HG02973 (cell line): ENCODE results near the gene APOC1.

Experiments used
- ATAC-seq: cut with Tn5 transposase; IDR thresholded peaks from one replicate; pipeline ENCODE4 v1.9.1; 2021; ENCODE audit warnings: moderate library complexity; ENCODE audit not compliant: unreplicated experiment

Gene APOC1

DNA sequence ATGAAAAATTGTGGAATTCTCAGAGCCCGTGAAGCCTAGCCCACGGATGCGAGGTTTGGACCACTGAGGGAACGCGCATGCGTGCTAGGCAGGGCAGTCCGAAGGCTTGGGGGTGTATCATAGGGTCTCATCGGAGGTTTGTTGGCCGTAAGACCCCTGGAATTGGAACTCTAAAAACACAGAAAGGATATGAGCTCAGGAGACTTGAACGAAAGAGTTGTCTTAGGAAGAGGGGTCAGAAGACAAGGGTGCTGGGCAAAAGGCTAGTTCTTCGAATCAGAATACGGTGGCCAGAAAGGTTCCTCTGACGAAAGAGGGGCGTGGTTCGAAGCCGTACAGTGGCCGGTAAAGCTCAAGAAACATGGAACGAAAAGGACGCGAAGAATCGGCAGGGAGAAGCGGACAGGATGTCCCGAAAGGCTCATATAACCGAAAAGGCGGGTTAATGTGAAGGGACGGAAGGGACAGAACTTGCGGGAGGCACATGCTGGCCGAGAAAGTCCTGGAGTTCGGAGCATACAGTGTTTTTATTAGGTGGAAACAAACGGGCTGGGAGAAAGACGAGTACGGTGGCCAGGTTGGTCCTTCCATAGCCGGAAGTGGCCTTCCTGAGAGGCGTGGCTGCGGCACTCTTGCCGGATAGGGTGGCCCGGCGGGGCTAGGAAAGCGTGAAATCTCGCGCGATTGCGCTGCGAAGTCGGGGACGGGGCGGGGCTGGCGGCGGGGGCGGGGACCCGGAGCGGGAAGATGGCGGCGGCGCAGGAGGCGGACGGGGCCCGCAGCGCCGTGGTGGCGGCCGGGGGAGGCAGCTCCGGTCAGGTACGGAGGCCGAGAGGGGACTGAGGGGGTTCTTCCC, 40.5 kb downstream of the APOC1 start, which contains the start of gene CLPTM1:
Gene CLPTM1, plus strand, starts transcription at position 732 of the 856 bp plus-strand sequence. Its CDS starts 16 bp downstream, at position 748.
- peak; percentile 70 for ATAC-seq

DNA sequence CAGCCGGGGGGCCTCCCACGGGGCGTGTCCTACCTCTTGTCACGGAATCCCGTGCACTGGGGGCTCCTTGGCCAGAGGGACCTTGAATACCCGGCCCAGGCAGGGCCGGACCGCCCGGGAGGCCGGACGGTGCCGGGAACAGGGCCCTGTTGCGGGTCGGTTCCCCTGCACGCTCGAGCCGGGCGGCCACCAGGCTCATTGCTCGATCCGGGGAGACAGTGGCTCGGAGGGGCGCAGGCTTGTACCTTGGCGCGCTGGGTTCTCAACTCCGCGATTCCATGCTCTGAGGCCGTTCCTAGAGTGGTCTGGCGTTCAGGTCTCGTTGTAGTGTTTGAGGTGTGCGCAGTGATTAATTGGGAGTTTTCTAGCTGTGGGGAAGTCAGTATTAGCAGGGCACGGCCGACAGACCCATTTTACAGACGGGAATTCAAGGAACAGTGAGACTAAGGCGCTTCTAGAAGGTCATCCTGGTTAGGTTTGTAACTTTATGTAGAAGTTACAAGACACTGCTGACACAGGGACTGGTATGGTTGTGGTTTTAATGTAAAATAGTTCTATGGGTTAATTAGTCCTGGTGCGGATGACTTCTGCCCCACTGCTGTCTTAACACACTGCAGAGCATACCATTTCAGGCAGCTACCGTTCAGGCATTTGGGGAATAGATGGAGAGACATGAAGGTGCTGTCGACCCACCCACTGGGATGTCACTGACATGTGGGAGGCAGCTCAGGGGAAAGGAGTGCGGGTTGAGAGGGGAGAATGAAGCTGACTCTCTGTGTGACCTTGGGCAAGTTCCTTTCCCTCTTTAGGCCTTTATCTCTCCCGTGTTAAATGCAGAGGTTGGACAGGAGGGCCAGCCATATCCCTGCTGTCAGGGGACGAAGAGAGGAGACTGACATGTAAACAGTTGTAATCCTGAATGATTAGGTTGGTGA, 41.4 kb downstream of the APOC1 start:
- ATAC-seq = peak; percentile 25

DNA sequence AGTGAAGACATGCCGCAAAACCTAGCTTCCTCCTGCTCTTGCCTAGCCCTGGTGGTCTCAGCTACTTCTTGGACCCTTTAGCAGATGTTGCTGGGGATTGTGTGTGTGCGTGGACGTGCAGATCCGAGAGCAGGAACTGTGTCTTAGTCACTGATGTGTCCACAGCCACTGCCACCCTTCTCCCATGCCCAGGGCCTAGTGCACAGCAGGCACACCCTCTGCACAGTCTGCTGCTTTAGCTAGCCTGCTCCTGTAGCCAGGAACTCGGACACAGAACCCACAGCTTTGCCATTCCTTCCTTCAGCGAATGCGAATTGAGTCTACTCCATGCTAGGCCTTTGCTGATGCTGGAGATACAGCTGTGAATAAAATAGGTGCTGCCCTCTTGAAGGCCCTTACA, 43.1 kb downstream of the APOC1 start:
- ATAC-seq = no peak

DNA sequence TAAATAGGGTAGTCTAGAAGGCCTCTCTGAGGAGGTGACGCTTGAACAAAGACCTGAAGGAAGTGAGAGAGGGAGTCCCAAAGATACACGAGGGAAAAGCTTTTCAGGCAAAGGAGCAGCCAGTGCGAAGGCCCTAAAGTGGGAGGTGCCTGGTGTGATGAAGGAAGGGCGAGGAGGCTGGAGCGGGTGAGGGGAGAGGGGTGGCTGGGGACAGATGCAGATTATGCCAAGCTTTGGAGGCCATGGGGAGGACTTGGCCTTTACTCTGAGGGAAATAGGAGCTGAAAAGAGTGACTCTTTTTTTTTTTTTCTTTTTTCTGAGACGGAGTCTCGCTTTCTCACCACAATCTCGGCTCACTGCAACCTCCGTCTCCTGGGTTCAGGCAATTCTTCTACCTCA, 43.7 kb downstream of the APOC1 start:
- ATAC-seq = no peak

DNA sequence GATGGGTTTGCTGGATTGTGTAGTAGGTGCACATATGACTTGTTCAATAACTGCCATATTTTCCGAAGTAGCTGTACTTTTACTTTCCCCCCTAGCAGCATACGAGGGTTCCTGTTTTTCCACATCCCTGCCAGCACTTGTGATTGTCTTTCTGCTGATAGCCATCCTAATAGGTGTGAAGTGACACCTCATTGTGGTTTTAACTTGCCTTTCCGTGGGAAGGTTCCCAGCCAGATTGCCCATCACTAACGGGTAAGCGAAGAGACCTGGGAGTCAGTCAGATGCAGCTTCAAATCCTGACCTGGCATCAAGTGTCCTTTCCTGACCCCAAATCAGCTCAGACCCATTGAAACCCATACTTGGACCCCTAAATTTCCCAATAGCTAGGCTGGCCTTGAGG, 45.3 kb downstream of the APOC1 start:
- ATAC-seq = no peak

DNA sequence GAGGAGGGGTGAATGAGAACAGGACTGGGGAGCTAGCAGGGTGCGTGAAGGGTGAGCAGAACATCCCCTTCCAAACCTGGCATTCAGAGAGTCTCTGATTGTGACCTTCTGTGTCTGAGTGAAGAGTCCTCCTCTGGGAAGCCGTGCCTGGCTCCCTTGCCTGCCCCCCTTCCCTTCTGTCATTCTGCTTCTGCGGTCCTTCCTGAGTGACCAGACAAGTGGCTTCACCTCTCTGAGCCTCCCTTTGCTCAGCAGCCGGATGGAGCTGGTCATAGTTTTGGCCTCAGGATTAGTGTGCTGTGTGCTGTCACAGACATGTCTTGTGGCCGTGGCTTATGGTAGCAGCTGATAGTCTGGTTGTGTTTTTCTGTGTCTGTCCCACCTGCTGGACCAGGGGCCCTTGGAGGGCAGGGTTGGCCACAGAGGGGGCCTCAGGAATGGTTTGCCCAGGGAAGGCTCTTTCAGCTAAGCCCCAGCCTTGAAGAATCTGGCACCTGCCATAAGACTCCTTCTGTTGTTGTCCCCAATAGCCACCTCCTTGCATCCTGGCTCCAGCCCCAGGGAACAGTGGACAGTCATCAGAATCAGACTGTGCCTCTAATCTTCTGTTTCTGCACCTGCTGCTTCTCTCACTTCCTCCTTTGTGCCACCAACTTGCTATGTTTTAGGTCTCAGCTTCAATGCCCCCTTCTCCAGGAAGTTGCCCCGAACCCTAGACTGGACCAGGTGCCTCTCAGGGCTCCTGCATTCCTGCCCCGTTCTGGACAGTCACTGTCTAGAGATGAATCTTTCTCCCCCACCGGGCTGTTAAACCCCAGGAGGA, 46.7 kb downstream of the APOC1 start:
- ATAC-seq = no peak

DNA sequence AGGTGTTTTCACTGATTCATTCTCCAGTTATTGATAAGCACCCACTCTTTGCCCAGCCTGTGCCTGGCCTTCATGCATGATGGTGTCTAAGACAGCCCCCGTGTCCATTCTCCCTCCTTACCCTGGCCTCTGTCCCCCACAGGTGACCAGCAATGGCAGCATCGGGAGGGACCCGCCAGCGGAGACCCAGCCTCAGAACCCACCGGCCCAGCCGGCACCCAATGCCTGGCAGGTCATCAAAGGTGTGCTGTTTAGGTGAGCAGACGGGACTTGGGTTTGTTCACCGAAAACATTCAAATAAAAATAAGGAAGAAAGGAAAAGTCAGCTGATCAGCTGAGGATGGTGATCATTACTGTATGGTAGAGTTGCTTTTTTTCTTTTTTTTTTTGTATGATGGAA, 47.4 kb downstream of the APOC1 start:
- no peak for ATAC-seq

DNA sequence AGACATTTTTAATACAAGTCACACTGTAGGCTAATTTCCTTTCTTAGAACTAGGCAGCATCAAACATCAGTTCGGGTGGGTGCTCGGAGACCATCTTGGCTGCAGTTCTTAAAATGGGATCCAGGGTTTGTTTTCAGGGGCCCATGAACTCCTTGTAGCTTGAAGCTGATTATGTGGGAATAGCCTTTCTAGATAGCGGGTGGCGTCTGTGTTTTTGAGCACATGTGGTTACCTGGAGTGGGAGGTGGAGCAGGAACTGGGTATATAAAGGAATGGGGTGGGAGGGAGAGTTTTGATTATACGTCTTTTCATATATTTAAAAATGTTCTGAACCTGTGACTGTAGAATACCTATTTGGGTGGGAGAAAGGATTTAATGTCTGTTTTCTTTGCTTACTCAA, 53.7 kb downstream of the APOC1 start:
- ATAC-seq = no peak

DNA sequence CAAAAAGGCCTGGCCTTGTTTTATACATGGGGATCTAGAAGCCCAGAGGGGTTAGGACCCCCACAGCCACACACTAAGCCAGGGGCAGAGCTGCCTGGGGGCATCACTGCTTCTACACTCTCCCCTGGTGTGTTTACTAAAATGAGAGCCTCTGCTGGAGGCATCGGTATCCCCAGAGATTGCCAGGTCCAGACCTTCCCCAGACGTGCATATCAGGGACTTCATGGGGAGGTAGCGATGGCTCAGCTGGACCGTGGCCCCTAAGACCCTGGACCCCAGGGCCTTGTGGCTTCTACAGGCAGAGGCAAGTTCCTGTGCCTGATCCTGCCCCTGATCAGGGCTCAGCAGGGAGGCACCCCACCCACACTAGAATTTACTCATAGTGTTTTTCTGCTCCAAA, 54.3 kb downstream of the APOC1 start:
- no peak for ATAC-seq
